Measurements from ENCODE around the gene SUPT6H.
A peak's percentile ranks its signal among the peaks of the same experiment; 100 is the strongest.
"Not testable (repeated sequence)": the region's sequence is repeated elsewhere in the genome, so short reads cannot be mapped to it uniquely, and the experiment has no call there.

Gene SUPT6H

DNA sequence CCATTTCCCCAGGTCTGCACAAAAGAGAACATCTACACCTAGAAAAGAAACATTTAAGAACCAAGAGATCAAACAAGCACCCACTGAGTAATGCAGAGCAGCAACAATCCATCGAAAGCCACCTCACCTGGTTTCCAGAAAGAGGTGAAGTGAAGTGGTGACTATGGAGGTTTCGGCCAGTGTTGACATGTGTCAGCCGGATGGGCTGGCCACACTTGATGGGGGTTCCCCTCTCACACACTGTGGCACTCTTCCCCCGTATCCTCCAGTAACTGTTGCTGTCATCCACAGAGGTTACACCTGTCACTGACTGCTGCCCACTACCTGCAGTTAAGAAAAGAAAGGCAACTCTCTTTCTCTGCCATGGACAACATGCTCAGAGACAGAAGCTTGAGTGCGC, 6.8 kb upstream of the SUPT6H start:
- DNase-seq = no peak

DNA sequence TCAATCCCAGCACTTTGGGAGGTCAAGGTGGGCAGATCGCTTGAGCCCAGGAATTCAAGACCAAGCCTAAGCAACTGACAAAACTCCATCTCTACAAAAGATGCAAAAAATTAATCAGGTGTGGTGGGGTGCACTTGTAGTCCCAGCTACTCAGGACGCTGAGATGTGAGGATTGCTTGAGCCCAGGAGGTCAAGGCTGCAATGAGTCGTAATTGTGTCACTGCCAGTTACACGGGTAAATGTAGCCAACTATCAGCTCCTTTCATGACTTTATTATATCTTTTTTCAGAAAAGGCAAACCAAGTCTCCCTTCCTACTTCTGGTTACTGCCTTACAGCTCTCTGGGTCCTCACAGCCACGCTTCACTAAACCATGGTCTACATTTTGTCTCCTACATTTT, 4.2 kb upstream of the SUPT6H start:
- DNase-seq = no peak

DNA sequence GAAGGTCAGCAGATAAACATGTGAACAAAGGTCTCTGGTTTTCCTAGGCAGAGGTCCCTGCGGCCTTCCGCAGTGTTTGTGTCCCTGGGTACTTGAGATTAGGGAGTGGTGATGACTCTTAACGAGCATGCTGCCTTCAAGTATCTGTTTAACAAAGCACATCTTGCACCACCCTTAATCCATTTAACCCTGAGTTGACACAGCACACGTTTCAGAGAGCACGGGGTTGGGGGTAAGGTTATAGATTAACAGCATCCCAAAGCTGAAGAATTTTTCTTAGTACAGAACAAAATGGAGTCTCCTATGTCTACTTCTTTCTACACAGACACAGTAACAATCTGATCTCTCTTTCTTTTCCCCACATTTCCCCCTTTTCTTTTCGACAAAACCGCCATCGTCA, 3.7 kb upstream of the SUPT6H start:
- DNase-seq = not testable (repeated sequence)

DNA sequence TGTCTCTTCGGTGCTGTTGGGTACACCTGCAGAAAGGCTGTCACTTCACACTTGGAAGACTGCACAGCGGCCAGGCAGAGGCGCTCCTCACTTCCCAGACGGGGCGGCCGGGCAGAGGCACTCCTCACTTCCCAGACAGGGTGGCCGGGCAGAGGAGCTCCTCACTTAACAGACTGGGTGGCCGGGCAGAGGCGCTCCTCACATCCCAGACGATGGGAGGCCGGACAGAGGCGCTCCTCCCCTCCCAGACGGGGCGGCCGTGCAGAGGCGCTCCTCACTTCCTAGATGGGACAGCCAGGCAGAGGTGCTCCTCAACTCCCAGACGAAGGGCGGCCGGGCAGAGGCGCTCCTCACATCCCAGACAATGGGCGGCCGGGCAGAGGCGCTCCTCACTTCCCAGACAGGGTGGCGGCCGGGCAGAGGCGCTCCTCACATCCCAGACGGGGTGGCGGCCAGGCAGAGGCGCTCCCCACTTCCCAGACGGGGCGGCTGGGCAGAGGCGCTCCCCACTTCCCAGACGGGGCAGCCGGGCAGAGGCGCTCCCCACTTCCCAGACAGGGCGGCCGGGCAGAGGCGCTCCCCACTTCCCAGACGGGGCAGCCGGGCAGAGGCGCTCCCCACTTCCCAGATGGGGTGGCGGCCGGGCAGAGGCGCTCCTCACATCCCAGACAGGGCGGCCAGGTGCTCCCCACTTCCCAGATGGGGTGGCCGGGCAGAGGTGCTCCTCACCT, 3.1 kb upstream of the SUPT6H start:
- not testable (repeated sequence) for DNase-seq

DNA sequence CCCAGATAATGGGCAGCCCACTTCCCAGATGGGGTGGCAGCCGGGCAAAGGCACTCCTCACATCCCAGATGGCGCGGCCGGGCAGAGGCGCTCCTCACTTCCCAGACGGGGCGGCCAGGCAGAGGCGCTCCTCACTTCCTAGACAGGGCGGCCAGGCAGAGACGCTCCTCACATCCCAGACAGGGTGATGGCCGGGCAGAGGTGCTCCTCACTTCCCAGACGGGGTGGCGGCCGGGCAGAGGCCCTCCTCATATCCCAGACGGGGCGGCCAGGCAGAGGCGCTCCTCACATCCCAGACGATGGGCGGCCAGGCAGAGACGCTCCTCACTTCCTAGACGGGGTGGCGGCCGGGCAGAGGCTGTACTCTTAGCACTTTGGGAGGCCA, 2.5 kb upstream of the SUPT6H start:
- not testable (repeated sequence) for DNase-seq

DNA sequence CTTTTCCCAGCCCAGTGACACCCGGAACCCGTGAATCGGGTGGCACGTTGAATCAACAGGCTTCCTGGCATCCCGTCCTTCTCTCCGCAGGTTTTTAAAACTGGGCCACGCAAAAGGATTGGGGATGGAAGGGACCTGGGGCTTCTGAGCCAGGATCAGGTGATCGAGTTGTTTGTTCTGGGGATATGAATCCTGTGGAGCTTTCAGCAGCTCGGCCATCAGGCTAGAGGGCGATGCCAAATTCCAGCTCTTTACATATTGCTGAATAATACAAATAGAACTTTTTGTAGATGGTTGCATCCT, 473 bp downstream of the SUPT6H start:
- no peak for DNase-seq

DNA sequence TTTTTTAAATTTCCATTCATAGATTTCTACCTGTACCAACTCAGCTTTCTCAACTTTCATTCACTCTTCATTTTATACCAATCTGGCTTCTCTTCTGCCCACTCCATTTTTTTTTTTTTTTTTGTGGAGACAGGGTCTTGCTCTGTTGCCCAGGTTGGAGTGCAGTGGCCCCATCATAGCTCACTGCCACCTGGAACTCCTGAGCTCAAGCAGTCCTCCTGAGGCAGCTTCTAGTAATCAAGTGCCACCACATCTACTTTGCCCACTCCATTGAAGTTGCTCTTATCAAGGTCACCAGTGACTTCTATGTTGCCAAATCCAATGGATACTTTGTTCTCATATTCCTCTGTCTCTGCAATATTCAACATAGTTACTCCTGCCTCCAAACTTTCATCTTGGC, 1.7 kb downstream of the SUPT6H start:
- no peak for DNase-seq

DNA sequence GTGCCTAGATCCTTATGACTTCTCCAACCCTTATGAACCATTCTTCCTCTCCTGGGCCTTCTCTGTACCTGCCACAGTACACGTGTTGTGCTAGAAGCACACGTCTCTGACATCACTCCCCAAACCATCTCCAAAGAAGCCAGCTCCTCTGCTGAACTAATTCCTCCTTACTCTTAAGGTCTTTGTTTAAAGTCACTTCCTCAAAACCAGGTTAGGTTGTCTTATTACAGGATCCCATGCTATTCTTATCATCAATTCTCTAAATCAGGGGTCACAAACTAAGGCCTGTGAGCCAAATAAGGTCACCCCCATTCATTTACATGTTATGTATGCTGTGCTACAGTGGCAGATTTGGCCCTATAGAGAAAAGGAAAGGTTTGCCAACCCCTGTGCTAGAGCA, 4.0 kb downstream of the SUPT6H start:
- no peak for DNase-seq

DNA sequence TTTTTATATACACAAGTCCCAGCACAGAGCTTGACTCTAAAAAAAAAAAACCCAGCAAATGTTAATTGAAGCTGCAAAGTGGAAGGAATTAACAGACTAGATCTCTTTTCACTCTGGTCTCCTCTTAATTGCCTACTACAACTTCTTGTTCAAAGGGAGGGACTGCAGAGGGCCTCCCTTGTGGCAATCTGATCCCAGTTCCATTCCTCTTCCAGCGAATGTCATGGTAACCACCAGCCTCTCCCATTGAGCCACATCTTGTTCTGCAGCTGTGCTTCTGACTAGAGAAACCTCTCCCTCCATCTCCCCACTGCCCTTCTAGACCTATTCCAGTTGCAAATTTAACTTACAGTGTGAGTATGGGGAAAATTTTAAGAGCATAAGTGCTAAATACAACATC, 5.9 kb downstream of the SUPT6H start:
- DNase-seq = peak; percentile 14

DNA sequence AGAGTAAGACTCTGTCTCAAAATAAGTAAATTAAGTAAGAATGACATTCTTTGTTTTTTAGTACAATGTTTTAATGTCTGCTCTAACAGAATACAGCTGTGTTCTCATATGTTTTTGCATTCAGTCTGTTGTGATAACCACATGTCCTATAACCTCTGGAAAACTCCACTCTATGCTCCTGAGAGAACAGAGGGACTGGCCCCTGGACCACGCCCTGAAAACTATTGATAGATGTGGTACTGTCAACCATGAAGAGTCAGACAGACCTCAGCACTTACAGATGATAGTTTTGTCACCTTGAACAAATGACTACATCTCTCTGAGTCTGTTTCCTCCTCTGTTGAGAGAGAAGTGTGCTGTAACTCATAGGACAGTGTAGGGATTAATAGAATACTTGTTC, 7.9 kb downstream of the SUPT6H start:
- no peak for DNase-seq

DNA sequence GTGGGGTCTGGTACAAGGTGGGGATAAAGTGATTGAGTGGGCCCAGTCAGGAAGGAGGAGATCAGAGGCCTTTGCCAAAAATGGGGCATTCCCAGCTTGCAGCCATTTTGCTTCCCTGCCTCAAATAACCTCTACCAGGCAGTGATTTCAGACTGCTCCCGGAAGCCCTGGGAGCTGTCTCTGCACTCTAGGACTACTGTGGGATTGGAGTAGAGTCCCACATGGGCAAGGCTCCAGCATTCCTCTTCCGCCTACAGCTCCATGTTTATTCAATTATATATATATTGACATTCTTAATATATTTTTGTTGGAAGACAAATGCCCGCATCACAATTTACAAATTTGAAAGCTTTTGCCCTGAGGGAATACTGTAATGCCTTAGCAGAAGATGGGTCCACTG, 13.5 kb downstream of the SUPT6H start:
- no peak for DNase-seq

DNA sequence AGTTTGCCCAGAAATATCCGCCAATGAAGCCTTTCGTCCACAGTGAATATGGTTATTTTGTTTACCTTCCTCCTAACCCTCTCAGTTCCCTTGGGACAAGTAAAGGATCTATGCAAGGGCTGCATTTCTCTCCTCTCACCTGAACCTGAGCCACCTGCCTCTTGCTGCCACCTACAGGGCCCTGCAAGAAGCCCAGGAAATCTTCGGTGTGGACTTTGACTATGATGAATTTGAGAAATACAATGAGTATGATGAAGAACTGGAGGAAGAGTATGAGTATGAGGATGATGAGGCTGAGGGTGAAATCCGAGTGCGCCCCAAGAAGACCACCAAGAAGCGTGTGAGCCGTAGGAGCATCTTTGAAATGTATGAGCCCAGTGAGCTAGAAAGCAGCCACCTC, 14.0 kb downstream of the SUPT6H start:
- peak; percentile 47 for DNase-seq

DNA sequence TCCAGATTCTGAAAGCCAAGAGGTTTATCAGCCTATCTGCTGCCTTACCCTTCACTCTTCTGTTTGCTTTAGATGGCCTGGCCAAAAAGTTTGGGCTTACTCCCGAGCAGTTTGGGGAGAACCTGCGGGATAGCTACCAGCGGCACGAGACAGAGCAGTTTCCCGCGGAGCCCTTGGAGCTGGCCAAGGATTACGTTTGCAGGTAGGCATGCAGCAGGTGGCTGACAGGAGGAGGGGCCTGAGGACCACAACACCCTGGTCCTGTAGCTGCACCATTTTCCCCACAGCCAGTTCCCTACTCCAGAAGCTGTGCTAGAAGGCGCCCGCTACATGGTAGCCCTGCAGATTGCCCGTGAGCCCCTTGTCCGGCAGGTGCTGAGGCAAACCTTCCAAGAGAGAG, 20.6 kb downstream of the SUPT6H start:
- DNase-seq = no peak

DNA sequence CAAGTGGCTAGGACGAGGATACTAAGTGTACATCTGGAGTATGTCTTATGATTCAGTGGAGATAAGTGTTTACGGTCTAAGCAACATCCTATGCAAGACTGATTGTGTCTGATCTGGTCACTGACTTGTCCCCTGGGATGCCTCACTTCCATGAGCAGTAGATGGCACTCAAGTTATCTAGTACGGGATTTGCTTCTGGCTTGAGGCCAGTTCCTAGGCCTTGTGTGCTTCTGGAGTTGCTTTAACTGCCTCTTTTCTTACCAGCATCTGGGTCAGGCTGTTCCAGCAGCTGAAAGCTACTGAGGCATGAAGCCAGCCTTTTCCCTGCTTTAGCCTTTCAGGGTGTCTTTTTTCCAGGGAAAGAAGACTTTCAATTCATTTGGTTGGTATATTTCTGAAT, 23.0 kb downstream of the SUPT6H start:
- peak; percentile 62 for DNase-seq

DNA sequence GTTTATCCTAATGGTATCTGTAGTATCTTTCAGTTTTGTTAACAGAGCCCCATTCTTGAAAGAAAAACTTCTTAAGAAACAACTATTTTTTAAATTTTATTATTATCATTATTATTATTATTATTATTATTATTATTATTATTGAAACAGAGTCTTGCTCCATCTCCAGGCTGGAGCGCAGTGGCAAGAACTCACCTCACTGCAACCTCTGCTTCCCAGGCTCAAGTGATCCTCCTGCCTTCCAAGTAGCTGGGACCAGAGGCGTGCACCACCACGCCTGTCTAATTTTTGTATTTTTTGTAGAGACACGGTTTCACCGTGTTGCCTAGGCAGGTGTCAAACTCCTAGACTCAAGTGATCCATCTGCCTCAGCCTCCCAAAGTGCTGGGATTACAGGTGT, 23.4 kb downstream of the SUPT6H start:
- no peak for DNase-seq

DNA sequence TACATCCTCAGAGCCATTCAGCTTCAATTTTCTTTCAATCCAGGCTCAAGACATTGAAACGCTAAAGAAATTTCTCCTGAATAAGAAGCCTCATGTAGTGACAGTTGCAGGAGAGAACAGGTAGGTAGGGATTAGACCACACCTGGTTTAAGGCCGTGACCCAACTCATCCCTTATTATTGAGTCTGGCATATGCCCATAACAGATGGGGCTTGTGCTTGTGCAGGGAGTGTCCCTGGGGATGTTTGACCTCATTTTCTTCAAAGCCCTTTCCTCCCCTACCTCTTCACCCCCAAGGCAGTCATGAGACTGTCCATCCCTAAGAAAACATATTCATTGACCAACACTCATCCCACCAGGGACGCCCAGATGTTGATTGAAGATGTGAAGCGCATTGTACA, 24.3 kb downstream of the SUPT6H start:
- peak; percentile 65 for DNase-seq

DNA sequence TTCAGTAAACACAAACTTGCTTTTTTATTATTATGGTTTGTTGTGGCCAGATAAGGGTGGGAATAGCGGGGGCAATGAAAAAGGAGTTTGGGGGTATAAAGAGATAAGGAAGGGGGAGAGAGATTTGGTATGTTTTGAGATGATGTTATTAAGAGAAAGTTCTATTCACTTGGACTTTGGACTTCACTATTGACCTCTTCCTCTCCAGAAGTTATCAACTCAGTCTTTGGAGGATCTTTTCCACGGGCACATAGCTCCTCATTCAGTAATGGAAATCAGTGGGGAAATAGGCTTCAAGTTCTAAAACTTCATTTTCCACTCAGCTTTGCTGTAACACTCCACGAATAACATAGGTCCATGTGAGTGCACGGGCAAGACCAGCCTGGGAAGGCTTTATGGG, 26.5 kb downstream of the SUPT6H start:
- DNase-seq = no peak

DNA sequence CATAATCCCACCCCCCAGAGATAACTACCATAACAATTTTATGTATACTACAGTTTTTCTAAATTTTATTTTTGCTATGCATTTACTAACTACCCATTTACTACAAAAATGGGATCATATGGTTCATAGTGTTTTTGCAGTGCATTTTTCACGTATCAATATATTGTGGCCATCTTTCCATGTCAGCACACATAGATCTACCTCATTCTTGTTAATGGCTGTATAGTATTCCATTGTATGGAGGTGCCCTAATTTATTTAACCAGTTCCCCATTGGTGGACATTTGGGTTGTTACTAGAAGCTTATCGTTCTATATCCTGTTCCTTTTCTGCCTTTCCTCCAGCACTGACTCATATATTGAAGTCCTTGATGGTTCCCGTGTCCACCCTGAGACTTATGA, 27.0 kb downstream of the SUPT6H start:
- no peak for DNase-seq

DNA sequence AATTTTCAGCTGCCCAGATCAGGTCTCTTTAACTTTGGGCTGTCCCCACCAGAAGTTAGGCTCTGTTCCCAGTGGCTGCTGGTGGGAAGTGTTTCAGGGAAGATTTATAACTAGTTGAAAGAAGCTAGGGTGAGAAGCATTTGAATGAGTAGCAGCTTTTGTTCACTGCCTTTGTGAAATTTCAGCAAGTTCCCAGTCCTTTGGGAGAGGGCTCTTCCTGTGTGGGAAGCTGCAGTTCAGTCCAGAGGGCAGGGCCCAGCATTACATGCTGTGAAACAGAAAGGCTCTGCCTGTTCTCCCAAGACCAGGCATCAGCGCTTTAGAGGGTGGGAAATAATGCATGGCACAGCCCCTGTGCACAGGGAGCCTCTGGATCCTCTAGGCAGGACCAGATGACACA, 31.9 kb downstream of the SUPT6H start:
- DNase-seq = no peak

DNA sequence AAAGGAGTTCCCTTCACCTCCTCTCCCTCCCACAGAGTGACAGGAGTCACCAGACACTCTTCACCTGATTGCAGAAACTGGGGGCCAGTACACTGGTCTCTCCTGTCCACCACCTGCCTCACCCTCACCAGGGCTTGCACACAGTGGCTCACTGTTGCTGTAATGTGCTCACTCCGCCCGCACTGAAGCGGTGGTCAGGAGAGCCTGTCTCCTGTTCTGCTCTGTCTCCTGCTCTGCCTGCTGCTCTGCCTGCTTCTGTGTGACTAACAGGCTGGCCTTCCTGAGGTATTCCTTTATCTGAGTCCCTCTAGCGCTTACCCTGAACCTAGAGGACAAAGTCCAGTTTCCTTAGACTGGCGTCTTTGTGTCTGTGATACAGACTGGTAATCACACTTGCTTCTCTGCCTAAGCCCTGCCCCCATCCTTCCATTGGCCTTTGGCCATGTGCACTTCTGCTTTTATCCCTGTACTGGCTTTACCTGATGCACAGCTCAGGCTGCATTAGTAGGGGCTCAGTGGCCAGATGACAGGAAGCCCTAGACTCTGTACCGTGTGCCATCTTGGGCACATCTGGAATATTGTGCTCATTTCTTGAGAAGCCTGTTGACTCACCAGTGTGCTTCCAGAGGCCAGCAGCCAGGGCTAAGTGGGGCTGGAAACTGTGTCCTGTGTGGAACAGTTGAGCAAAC, 36.4 kb downstream of the SUPT6H start:
- no peak for DNase-seq

DNA sequence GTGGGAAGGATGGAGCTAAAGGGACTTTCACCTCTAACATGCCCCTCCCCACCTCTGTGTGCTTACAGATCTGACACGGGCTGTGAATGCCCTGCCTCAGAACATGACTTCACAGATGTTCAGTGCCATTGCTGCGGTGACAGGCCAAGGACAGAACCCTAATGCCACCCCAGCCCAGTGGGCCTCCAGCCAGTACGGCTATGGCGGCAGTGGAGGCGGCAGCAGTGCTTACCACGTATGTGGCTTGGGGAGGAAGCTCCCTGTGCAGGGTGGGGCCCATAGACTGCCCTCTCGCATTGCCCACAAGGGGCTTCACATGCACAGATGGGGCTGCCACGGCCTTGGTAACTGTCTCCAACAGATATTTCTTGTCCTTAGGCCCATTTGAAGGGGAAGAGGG, 38.3 kb downstream of the SUPT6H start:
- DNase-seq = no peak

DNA sequence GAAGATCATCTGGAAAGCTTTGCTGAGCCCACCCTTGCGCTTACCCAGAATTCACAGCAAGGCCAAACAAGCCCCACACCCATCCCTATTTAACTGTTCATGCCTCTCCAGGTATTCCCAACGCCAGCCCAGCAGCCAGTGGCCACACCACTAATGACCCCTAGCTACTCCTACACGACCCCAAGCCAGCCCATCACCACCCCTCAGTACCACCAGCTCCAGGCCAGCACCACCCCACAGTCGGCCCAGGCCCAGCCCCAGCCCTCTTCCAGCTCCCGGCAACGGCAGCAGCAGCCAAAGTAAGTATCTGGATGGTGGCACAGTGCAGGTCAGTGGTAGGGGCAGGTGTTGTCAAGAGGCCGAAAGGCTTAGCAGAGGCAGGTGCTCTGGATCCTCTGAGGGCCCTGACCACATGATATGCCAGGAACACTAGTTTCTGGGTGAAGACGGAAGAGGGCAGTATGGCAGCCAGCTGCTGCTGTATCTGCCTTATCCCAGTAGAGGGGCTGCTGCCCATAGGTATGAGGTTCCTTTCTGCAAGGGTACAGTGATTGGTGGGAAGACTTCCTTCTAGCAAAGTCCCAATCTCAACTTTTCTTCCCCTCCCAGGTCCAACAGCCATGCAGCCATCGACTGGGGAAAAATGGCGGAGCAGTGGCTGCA, 39.0 kb downstream of the SUPT6H start:
- DNase-seq = no peak

DNA sequence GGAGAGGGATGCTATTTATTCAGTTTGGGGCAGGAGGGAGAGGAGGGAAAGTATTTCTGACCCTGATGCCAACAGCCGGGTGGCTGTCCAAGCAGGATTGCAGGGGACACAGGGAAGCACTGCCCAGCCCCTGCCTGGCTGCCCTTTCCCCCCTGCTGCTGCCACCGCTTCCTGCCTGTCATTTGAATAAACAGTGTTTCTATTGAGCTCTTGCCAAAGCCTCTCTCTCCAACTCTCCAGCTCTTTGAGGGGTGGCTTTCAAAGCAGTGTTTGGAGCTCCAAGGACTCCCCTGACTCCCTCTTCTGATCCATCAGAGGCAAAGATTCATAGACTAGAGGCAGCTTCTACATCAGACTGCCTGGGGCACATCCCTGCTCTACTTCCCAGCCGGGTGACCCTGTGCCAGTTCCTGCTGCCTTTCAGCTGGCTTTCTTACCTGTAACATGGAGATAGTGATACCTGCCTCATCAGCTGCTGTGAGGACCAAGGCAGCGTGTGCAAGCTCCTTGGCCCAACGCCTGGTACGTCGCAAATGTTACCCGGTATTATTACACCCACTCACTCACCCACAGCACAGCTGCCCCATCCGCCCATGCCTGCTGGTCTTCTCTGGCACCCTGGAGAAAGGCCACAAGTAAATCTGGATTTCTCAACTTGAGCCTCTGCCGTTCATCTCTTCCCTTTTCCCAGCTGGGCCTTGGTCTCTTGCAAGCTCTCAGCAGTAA, 40.2 kb downstream of the SUPT6H start:
- peak; percentile 75 for DNase-seq

DNA sequence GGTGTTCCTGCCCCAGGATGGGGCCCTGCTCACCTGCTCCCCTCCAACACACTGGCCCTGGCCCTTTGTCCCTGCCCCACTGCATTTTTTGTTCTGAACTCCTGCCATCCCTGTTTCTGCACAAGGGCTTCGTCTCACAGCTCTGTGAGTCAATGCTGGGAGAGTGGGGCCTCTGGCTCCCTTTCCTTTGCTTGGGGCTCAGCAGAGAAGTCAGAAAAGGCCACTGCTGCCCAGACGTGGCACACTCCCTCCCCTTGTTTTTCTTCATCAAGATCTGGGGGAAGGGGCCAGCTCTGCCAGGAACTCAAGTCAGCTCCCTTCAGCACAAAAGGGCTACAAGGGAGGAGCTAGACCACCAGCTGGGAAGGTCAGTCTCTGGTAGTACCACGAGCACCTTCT, 40.7 kb downstream of the SUPT6H start:
- no peak for DNase-seq

All from NCI-H69 (cell line).